Keratinocyte (primary cell): ENCODE data around the gene TLCD3B. TPM values are rescaled to one million over a fixed set of nuclear protein-coding genes. Genes with fewer than 3 reads are reported as not detected.

Experiments
- DNase-seq: peaks from one replicate; pipeline ENCODE4 v3.0.0-alpha.2; 2011; ENCODE audit warnings: low read depth, missing footprints, low spot score
- FAIRE-seq: peaks from 2 replicates; lab custom pipeline; 2011; peaks lifted over from hg19 to GRCh38; lab: Jason Lieb, UNC
- H2AFZ ChIP-seq: 2 replicates; pipeline ENCODE4 v1.6.0; 2012; ENCODE audit warnings: low read length, control low read depth, inconsistent platforms; ENCODE audit not compliant: control insufficient read depth
- H3K27ac ChIP-seq: 2 replicates; pipeline ENCODE4 v1.5.1; 2011; ENCODE audit warnings: low read length; ENCODE audit not compliant: control insufficient read depth, insufficient read depth
- H3K27me3 ChIP-seq: 3 replicates; pipeline ENCODE4 v1.6.0; 2011; ENCODE audit warnings: low read length; ENCODE audit not compliant: control insufficient read depth, insufficient read depth; ENCODE audit errors: extremely low read depth
- H3K36me3 ChIP-seq, 2 experiments: 2 replicates in 1 of 2; 3 replicates in 1 of 2; pipeline ENCODE4 v1.5.1; 2011; ENCODE audit warnings: low read length in 2 of 2, mild to moderate bottlenecking in 1 of 2; ENCODE audit not compliant: control insufficient read depth in 2 of 2, insufficient read depth in 2 of 2; ENCODE audit errors: extremely low read depth in 1 of 2
- H3K4me1 ChIP-seq: 3 replicates; pipeline ENCODE4 v1.5.1; 2011; ENCODE audit warnings: low read length; ENCODE audit not compliant: control insufficient read depth, insufficient read depth; ENCODE audit errors: extremely low read depth
- H3K4me2 ChIP-seq: 3 replicates; pipeline ENCODE4 v1.6.0; 2011; ENCODE audit warnings: low read depth, low read length; ENCODE audit not compliant: control insufficient read depth, insufficient read depth; ENCODE audit errors: extremely low read depth
- H3K4me3 ChIP-seq, 3 experiments: fragments of 200-600 bp in 1 of 3; sonication (generic) in 1 of 3; 2 replicates in 2 of 3; 3 replicates in 1 of 3; pipeline ENCODE4 v1.5.1; 2011 to 2016; ENCODE audit warnings: low read length in 3 of 3, mild to moderate bottlenecking in 3 of 3, control low read depth in 2 of 3, inconsistent platforms in 1 of 3, low read depth in 1 of 3, mixed read lengths in 1 of 3, mixed run types in 1 of 3, moderate library complexity in 1 of 3; ENCODE audit not compliant: control insufficient read depth in 2 of 3, insufficient read depth in 2 of 3; ENCODE audit errors: extremely low read depth in 1 of 3
- H3K79me2 ChIP-seq: 2 replicates; pipeline ENCODE4 v1.6.0; 2012; ENCODE audit warnings: low read length; ENCODE audit not compliant: control insufficient read depth, insufficient read depth
- H3K9ac ChIP-seq: 3 replicates; pipeline ENCODE4 v1.6.0; 2011; ENCODE audit warnings: low read length; ENCODE audit not compliant: control insufficient read depth, insufficient read depth; ENCODE audit errors: extremely low read depth
- H3K9me1 ChIP-seq: 3 replicates; pipeline ENCODE4 v1.6.0; 2011; ENCODE audit warnings: low read length; ENCODE audit not compliant: control insufficient read depth, insufficient read depth; ENCODE audit errors: extremely low read depth
- H3K9me3 ChIP-seq: 2 replicates; pipeline ENCODE4 v1.5.1; 2012; ENCODE audit warnings: low read depth, low read length; ENCODE audit not compliant: control insufficient read depth
- H4K20me1 ChIP-seq: 3 replicates; pipeline ENCODE4 v1.6.0; 2011; ENCODE audit warnings: low read length; ENCODE audit not compliant: control insufficient read depth, insufficient read depth; ENCODE audit errors: extremely low read depth
- EZH2 ChIP-seq: IDR thresholded peaks from one replicate; pipeline ENCODE4 v1.6.1; 2012; ENCODE audit warnings: inconsistent platforms, mild to moderate bottlenecking, low read length, moderate library complexity
- dilution Hi-C: fragments of 300-500 bp; cut with MboI; formaldehyde crosslinking; loops from one replicate; pipeline ENCODE4 v1.7.0; 2020; ENCODE audit warnings: low sequenced_read_pairs; ENCODE audit not compliant: extremely low pct_ligation_motif_present
- polyA plus RNA-seq, 5 experiments: library from polyadenylated mRNA; depleted of rRNA in 3 of 5; stranded (reverse) in 3 of 5; stranded (forward) in 1 of 5; unstranded in 1 of 5; fragments of >200 nt; gene quantifications; 1 replicate in 1 of 5; 2 replicates in 3 of 5; 3 replicates in 1 of 5; pipeline versions ENCODE4 v1.2.1 to v1.2.3, GENCODE V29; 2011 to 2012; ENCODE audit warnings: missing spikeins in 2 of 5, low read depth in 1 of 5, low replicate concordance in 1 of 5
- TF ChIP-seq, protein P1 (sequence below), 3 experiments: IDR thresholded peaks in 1 of 3; conservative IDR thresholded peaks in 1 of 3; optimal IDR thresholded peaks in 1 of 3; 2 replicates in 2 of 3; 3 replicates in 1 of 3; pipeline versions ENCODE3 to v1.5.1; 2011; ENCODE audit warnings: low read length in 3 of 3, mild to moderate bottlenecking in 3 of 3, moderate library complexity in 2 of 3, control low read depth in 1 of 3, inconsistent platforms in 1 of 3; ENCODE audit not compliant: insufficient read depth in 2 of 3; ENCODE audit errors: extremely low read depth in 1 of 3

Gene TLCD3B
- polyA plus RNA-seq, 1 donor (not counting 4 experiments of a cell fraction or from before 2014, with no cell fraction given): not detected

- Histone ChIP-seq H3K4me1 (peaks cover 30% of the 10 kb centered on the region), H3K9me3 (no peaks in the 10 kb centered on the region), H3K4me2 (peak overlapping the region; percentile 99), H3K27ac (peak overlapping the region; percentile 69), H3K79me2 (peaks cover 2% of the 10 kb centered on the region), H4K20me1 (no peaks in the 10 kb centered on the region), H2AFZ (peak overlapping the region; percentile 69), H3K9ac (peak overlapping the region; percentile 67), H3K27me3 (no peaks in the 10 kb centered on the region), H3K9me1 (no peaks in the 10 kb centered on the region), H3K36me3 (peaks cover 0 to 3% of the 10 kb centered on the region in 2 experiments), H3K4me3 (peak overlapping the region; percentile 72 to 92 (median 81))
- peak; percentile 63 for DNase-seq
- no peak for FAIRE-seq
- no peak for TF ChIP-seq EZH2
- TF ChIP-seq, protein P1, sequence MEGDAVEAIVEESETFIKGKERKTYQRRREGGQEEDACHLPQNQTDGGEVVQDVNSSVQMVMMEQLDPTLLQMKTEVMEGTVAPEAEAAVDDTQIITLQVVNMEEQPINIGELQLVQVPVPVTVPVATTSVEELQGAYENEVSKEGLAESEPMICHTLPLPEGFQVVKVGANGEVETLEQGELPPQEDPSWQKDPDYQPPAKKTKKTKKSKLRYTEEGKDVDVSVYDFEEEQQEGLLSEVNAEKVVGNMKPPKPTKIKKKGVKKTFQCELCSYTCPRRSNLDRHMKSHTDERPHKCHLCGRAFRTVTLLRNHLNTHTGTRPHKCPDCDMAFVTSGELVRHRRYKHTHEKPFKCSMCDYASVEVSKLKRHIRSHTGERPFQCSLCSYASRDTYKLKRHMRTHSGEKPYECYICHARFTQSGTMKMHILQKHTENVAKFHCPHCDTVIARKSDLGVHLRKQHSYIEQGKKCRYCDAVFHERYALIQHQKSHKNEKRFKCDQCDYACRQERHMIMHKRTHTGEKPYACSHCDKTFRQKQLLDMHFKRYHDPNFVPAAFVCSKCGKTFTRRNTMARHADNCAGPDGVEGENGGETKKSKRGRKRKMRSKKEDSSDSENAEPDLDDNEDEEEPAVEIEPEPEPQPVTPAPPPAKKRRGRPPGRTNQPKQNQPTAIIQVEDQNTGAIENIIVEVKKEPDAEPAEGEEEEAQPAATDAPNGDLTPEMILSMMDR (optimal IDR thresholded peaks at IDR 0.05 in 1 of 3, IDR thresholded peaks at IDR 0.05 in 1 of 3, conservative IDR thresholded peaks at IDR 0.05 in 1 of 3; ENCODE audit: extremely low read depth in 1 of 3, insufficient read depth in 2 of 3, low read length in 3 of 3): no peak
- dilution Hi-C loops: no loop called here
Measured at GRCh38 chr16:30052671-30053372, 21.8 kb upstream of the TLCD3B start.

DNA sequence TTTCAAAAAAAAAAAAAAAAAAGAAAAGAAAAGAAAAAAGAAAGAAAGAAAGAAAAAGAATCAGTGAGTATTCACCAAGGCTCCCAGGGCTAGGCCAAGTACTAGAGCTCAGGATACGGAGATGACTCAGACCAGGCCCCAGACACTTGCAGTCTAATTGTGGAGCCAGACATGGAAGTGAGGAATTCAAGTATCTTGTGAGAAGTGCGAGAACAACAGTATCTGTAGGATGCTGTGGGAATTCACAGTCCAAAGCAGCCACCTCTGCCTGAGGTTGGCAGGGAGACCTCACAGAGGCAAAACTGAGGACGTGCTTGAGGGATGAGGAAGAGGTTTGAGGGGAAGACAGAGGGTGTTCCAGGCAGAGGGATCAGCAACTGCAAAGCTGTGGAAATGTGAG lies 20.4 kb upstream of the TLCD3B start:
- Histone ChIP-seq H3K79me2 (peaks cover 2% of the 10 kb centered on the region), H3K9me1 (no peaks in the 10 kb centered on the region), H3K27me3 (no peaks in the 10 kb centered on the region), H3K4me1 (peaks cover 30% of the 10 kb centered on the region), H3K27ac (no peak overlapping the region), H3K36me3 (no peaks in the 10 kb centered on the region), H3K9ac (no peak overlapping the region), H3K4me2 (no peak overlapping the region), H3K4me3 (no peak overlapping the region), H2AFZ (peak overlapping the region; percentile 5), H4K20me1 (no peaks in the 10 kb centered on the region), H3K9me3 (no peaks in the 10 kb centered on the region)
- dilution Hi-C loops: no loop called here
- TF ChIP-seq EZH2: no peak
- TF ChIP-seq, protein P1 (optimal IDR thresholded peaks at IDR 0.05 in 1 of 3, IDR thresholded peaks at IDR 0.05 in 1 of 3, conservative IDR thresholded peaks at IDR 0.05 in 1 of 3; ENCODE audit: extremely low read depth in 1 of 3, insufficient read depth in 2 of 3, low read length in 3 of 3): no peak
- FAIRE-seq (no peak), DNase-seq (no peak)
